NCI-H146 treated with DMSO at 0.1 percent for 48 hours (cell line): ENCODE results near the gene KCNH5.
"Not testable (repeated sequence)": the region's sequence is repeated elsewhere in the genome, so short reads cannot be mapped to it uniquely, and the experiment has no call there.

Source experiments
- DNase-seq: peaks from one replicate; lab custom pipeline; 2025; ENCODE audit not compliant: unreplicated experiment; lab: John Stamatoyannopoulos, UW

Gene KCNH5

GRCh38 chr14:62759796-62760195 lies 285.5 kb downstream of the KCNH5 start:
- no peak for DNase-seq

GRCh38 chr14:62746881-62747280 lies 298.4 kb downstream of the KCNH5 start:
- DNase-seq, result not testable (repeated sequence)

GRCh38 chr14:62745496-62745895 lies 299.8 kb downstream of the KCNH5 start:
- DNase-seq, result no peak

GRCh38 chr14:62743560-62743959 lies 301.7 kb downstream of the KCNH5 start:
- DNase-seq, result no peak

GRCh38 chr14:62743118-62743517 lies 302.1 kb downstream of the KCNH5 start:
- DNase-seq, result no peak

- no peak for DNase-seq
These were observed 305.6 kb downstream of the KCNH5 start for GRCh38 chr14:62739647-62740046.

- DNase-seq, result no peak
These were observed 308.9 kb downstream of the KCNH5 start for GRCh38 chr14:62736048-62737043.

- DNase-seq, result no peak
These were observed 310.4 kb downstream of the KCNH5 start for GRCh38 chr14:62734831-62735230.

- DNase-seq, result no peak
These were observed 322.9 kb downstream of the KCNH5 start for GRCh38 chr14:62722406-62722805.

GRCh38 chr14:62718629-62719028 lies 326.6 kb downstream of the KCNH5 start:
- DNase-seq, result no peak

- DNase-seq, result peak; percentile 63
These were observed 333.8 kb downstream of the KCNH5 start for GRCh38 chr14:62711351-62712023.

GRCh38 chr14:62710811-62711210 lies 334.4 kb downstream of the KCNH5 start:
- DNase-seq, result peak; percentile 87

- no peak for DNase-seq
These were observed 335.5 kb downstream of the KCNH5 start for GRCh38 chr14:62709773-62710172.

- no peak for DNase-seq
These were observed 339.0 kb downstream of the KCNH5 start for GRCh38 chr14:62706217-62706616.

GRCh38 chr14:62697461-62697860 lies 347.8 kb downstream of the KCNH5 start:
- no peak for DNase-seq

GRCh38 chr14:62696929-62697328 lies 348.3 kb downstream of the KCNH5 start:
- no peak for DNase-seq

GRCh38 chr14:62696331-62696924 lies 348.8 kb downstream of the KCNH5 start:
- DNase-seq, result no peak

GRCh38 chr14:62694075-62694474 lies 351.2 kb downstream of the KCNH5 start:
- no peak for DNase-seq

- no peak for DNase-seq
These were observed 352.7 kb downstream of the KCNH5 start for GRCh38 chr14:62692490-62693106.

- DNase-seq, result peak; percentile 85
These were observed 353.4 kb downstream of the KCNH5 start for GRCh38 chr14:62691647-62692489.
